HG02678 (cell line): Measurements from ENCODE around the gene C17orf100.
"Not testable (repeated sequence)": the region's sequence is repeated elsewhere in the genome, so short reads cannot be mapped to it uniquely, and the experiment has no call there.

Source experiments
- ATAC-seq: cut with Tn5 transposase; IDR thresholded peaks from one replicate; pipeline ENCODE4 v1.9.1; 2021; ENCODE audit warnings: mild to moderate bottlenecking, moderate library complexity; ENCODE audit not compliant: unreplicated experiment

The C17orf100 gene

DNA sequence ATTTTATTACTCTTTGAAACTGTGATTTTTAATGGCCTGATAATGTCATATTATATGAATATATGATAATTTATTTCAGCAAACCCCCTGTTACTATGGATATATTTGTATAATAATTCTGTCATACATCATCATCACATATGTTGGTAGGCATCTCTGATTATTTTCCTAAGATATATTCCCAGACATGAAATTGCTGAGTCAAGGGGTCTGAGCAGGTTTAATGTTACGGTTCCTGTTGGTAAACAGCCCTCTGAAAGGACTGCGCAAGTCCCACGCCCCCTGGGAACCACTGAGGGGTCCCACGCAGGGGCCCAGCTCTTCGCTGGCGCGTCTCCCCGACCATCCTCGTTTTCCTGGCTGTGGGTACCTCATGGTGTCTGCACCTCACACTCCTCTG is 37.4 kb downstream of the C17orf100 start:
- no peak for ATAC-seq

DNA sequence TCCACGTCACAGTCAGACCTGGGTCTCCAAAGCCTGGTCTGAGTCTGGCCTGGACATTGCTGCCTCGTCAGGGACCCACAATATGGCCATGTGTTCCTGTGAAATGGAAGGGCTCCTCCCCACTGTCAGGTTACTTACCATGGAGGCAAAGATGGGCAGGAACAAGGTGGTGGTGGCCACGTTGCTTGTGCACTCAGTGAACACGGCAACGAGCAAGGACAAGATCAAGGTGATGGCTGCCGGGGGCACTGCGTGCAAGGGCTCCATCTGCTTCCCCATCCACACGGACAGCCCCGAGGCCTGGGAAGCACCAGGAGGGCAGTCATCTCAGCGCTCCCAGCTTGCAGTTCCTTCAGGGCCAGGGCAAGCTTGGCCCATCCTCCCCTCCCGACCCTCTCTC is 39.1 kb downstream of the C17orf100 start:
- ATAC-seq: no peak

- no peak for ATAC-seq
These were observed 40.0 kb downstream of the C17orf100 start for GRCh38 chr17:6691546-6691945.

DNA sequence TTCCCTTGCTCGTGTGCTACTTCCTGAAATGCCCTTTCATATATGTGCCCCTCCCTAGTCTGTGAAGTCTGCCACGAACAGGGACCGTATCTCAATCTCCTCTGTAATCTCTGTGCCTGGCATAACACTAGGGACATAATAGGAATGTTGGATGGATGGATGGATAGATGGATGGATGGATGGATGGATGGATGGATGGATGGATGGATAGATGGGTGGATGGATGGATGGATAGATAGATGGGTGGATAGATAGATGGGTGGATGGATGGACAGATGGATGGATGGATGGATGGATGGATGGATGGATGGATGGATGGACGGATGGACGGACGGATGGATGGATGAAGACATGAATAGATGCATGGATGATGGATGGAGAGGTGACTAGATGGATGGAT is 40.4 kb downstream of the C17orf100 start:
- ATAC-seq: not testable (repeated sequence)

DNA sequence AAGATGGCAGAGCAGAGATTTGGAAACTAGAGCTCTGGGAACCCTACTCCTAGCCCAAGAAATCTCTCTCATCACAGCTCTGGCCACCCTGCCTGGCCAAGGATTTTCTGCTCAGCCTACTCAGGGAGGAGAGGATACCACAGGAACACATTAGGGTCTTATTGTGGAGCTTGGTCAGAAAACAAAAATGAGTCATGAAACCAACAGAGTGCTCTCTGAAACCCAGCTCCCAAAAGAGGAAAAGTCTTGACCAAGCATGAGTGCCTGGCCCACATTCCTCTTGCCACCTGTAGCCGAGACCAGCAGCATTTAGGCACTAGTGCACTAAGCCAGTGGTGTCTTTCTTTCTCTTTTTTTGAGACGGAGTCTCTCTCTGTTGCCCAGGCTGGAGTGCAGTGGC is 43.5 kb downstream of the C17orf100 start:
- no peak for ATAC-seq

DNA sequence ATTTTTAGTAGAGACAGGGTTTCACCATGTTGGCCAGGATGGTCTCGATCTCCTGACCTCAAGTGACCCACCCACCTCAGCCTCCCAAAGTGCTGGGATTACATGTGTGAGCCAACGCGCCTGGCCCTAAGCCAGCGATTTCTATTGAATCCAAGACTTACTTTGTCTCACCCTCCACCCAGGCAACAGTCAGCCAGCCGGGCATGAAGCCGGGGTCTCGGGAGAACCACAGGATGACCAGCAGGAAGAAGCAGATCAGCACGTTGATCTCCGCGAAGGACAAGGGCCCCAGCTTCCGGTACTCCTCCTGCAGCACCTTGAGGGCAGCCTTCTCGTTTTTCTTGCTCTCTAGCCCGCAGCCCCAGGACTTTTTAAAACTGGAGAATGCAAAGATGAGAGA is 44.0 kb downstream of the C17orf100 start:
- no peak for ATAC-seq

DNA sequence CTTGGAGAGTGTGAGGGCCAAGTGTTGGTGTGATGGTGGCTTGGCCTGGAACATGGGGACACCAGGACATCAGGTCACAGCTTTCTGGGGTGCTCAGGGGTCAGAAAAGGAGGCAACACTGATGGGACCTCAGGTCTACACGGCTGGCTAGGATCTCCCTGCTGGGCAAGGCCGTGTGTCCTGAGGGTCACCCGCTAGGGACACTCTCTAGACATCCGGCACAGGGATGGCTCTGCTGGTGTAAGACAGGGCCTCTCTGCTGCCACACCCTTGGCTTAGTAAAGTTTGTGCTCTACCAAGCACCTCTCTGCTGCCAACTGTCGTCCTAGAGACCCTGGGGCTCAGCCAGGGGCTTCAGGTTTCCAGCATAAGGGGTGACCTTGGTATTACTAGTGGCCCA is 45.3 kb downstream of the C17orf100 start:
- no peak for ATAC-seq

DNA sequence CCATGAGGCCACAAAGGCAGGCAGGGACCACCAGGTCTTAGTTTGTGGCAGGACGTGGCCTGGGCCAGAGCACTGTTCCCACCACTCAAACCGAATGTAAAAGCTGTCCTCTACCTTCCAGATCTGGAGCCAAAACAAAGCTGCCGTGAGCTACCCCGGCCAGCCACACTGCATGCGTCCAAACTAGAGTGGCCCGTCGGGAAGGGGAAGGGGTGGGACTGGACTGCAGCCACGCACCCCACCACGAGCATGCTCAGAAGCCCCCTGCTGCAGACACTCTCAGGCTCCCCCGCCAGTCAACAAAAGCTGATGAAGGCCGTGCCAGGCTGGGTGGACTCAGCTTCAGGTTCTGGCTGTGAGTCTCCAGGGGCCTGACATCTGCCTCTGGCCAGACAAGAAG is 46.4 kb downstream of the C17orf100 start:
- no peak for ATAC-seq

DNA sequence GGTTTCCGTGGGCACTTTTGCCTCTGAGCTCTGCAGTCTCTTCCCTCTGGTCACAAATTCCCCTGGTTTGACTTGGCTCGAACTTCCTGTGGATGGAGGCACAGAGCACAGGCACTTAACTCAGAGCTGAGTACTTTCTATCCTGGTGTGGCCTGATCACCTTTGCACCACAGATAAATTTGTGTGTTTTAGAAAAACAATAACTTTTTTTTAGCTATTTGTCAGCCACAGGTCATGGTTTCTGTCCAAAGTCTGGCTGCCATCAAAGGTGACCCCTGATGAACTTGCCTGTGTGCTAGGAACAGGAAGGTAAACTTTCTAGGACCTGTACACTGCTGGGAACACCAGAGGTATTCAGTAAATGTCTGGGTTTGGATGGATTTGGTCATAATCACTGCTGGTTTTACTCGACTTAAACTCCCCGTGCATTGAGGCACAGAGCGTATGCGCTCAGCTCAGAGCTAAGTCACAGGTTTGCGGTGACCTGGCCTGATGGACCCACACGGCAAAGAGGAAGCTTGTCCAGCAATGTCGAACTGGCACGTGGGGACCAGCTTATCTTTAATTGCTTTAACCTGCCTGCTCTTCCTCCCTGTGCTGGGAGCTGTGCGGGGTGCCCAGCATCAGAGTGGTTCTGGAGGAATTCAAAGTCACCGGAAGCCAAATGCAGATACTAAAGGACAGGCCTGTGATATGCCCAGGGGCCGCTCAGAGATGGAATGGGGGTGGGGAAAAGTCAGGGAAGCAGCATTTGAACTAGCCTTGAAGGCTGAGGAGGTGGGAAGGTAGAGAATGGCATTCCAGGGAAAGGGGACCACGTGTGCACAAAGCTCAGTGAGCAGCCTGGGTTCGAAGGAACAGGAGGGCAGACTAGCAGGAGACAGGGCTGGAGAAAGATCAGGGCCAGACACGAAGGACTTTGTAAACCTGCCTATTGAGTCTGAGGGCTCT is 48.7 kb downstream of the C17orf100 start:
- ATAC-seq: no peak

DNA sequence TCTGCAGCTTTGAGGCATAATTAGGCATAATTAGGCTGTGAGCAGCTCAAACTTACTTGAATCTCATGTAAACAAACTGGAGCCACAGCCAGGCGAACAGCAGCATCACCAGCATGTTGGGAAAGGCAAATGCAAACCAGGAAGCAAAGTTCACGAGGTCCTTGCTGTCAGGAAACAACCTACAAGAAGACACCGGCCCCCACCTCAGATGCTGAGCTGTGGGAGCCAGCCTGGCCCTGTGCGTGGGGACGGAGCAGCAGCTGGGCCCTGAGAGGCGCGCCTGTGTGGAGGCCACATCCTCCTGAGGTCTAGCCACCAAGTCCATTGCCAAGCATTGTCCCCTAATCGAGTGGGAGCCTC is 49.4 kb downstream of the C17orf100 start:
- no peak for ATAC-seq

GRCh38 chr17:6701719-6702118 is 50.2 kb downstream of the C17orf100 start:
- no peak for ATAC-seq

DNA sequence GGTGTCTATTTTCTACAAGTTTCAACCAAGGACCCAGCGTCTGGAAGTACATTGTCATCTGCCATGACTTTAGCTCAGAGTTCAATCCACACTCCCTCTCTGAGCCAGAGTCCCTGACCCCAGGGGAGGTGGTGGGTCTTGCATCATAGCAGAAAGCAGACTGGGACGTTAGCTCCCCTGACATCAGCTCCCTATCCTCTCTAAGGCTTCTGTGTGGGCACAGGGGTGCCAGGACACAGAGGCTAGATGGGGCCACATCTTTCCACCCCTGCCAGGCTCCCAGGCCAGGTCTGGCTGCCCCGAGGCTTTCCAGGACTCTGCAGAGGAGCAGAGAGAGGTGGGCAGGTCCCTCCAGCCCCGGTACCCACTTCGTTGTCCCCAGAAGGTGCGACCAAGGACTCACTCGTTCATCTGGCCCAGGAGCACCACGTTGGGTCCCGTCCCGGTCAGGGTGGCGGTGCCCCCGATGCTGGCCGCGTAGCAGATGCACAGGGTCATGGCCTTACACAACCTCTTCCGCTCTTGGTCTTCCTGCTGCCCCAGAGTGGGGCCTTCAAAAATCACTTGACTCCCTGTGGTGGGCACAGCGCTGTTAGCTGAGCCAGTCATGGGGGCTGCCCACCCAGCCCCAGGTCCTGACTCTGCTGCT is 51.1 kb downstream of the C17orf100 start:
- ATAC-seq: no peak
